ENCODE measurements around the gene EPB42.

EPB42 gene

GRCh38 chr15:43220991-43221403, at the start of gene EPB42:
TSS of gene EPB42 (minus strand) at chr15:43221018. CDS start at chr15:43220825, 193 bp downstream.
- Histone ChIP-seq H3K27me3 (ENCODE audit: control insufficient read depth, insufficient read depth, low read length) (no peaks in the 10 kb centered on the region), H3K36me3 (ENCODE audit: control insufficient read depth, insufficient read depth, low read length) (no peaks in the 10 kb centered on the region), H3K4me1 (ENCODE audit: control insufficient read depth, insufficient read depth, low read length) (no peaks in the 10 kb centered on the region), H3K4me3 (ENCODE audit: low read length) (no peak within 1 kb of the TSS), H3K27ac (ENCODE audit: low read depth, low read length) (no peak within 1 kb of the TSS), H3K9ac (ENCODE audit: low read length) (no peak within 1 kb of the TSS)

GRCh38 chr15:43270113-43270665, 49.4 kb upstream of the EPB42 start:
- H3K4me1 ChIP-seq (ENCODE audit: control insufficient read depth, insufficient read depth, low read length): no peaks in the 10 kb centered on the region
- no peak overlapping the region for H3K27ac ChIP-seq (ENCODE audit: low read depth, low read length)
- no peaks in the 10 kb centered on the region for H3K27me3 ChIP-seq (ENCODE audit: control insufficient read depth, insufficient read depth, low read length)
- no peaks in the 10 kb centered on the region for H3K36me3 ChIP-seq (ENCODE audit: control insufficient read depth, insufficient read depth, low read length)
- H3K9ac ChIP-seq (ENCODE audit: low read length): no peak overlapping the region
- no peak overlapping the region for H3K4me3 ChIP-seq (ENCODE audit: low read length)

- H3K9ac ChIP-seq (ENCODE audit: low read length): no peak overlapping the region
- H3K36me3 ChIP-seq (ENCODE audit: control insufficient read depth, insufficient read depth, low read length): no peaks in the 10 kb centered on the region
- H3K27me3 ChIP-seq (ENCODE audit: control insufficient read depth, insufficient read depth, low read length): no peaks in the 10 kb centered on the region
- H3K27ac ChIP-seq (ENCODE audit: low read depth, low read length): no peak overlapping the region
- no peak overlapping the region for H3K4me3 ChIP-seq (ENCODE audit: low read length)
- no peaks in the 10 kb centered on the region for H3K4me1 ChIP-seq (ENCODE audit: control insufficient read depth, insufficient read depth, low read length)
Measured at GRCh38 chr15:43268111-43269105, 47.6 kb upstream of the EPB42 start.

GRCh38 chr15:43267439-43267838, 46.6 kb upstream of the EPB42 start:
- Histone ChIP-seq H3K36me3 (ENCODE audit: control insufficient read depth, insufficient read depth, low read length) (no peaks in the 10 kb centered on the region), H3K27me3 (ENCODE audit: control insufficient read depth, insufficient read depth, low read length) (no peaks in the 10 kb centered on the region), H3K27ac (ENCODE audit: low read depth, low read length) (no peak overlapping the region), H3K4me1 (ENCODE audit: control insufficient read depth, insufficient read depth, low read length) (no peaks in the 10 kb centered on the region), H3K9ac (ENCODE audit: low read length) (no peak overlapping the region), H3K4me3 (ENCODE audit: low read length) (no peak overlapping the region)

- Histone ChIP-seq H3K27ac (ENCODE audit: low read depth, low read length) (no peak within 1 kb of the TSS), H3K4me3 (ENCODE audit: low read length) (no peak within 1 kb of the TSS), H3K27me3 (ENCODE audit: control insufficient read depth, insufficient read depth, low read length) (no peaks in the 10 kb centered on the region), H3K36me3 (ENCODE audit: control insufficient read depth, insufficient read depth, low read length) (no peaks in the 10 kb centered on the region), H3K4me1 (ENCODE audit: control insufficient read depth, insufficient read depth, low read length) (no peaks in the 10 kb centered on the region), H3K9ac (ENCODE audit: low read length) (no peak within 1 kb of the TSS)
Measured at GRCh38 chr15:43266834-43267233, 46.0 kb upstream of the EPB42 start, which contains the start of gene TGM5. TSS of gene TGM5 (minus strand) at chr15:43266928. CDS start at chr15:43266849, 79 bp downstream.

- Histone ChIP-seq H3K9ac (ENCODE audit: low read length) (no peak overlapping the region), H3K27ac (ENCODE audit: low read depth, low read length) (no peak overlapping the region)
Measured at GRCh38 chr15:43266386-43266785, 45.6 kb upstream of the EPB42 start.

GRCh38 chr15:43260011-43260615, 39.3 kb upstream of the EPB42 start:
- Histone ChIP-seq H3K4me1 (ENCODE audit: control insufficient read depth, insufficient read depth, low read length) (no peaks in the 10 kb centered on the region), H3K36me3 (ENCODE audit: control insufficient read depth, insufficient read depth, low read length) (no peaks in the 10 kb centered on the region), H3K27me3 (ENCODE audit: control insufficient read depth, insufficient read depth, low read length) (no peaks in the 10 kb centered on the region), H3K9ac (ENCODE audit: low read length) (no peak overlapping the region), H3K4me3 (ENCODE audit: low read length) (no peak overlapping the region), H3K27ac (ENCODE audit: low read depth, low read length) (no peak overlapping the region)

More at GRCh38 chr15:43266386-43266785, 45.6 kb upstream of the EPB42 start:
- Histone ChIP-seq H3K27me3 (ENCODE audit: control insufficient read depth, insufficient read depth, low read length) (no peaks in the 10 kb centered on the region), H3K4me3 (ENCODE audit: low read length) (no peak overlapping the region), H3K36me3 (ENCODE audit: control insufficient read depth, insufficient read depth, low read length) (no peaks in the 10 kb centered on the region), H3K4me1 (ENCODE audit: control insufficient read depth, insufficient read depth, low read length) (no peaks in the 10 kb centered on the region)

GRCh38 chr15:43258781-43259180, 38.0 kb upstream of the EPB42 start:
- Histone ChIP-seq H3K9ac (ENCODE audit: low read length) (no peak overlapping the region), H3K4me1 (ENCODE audit: control insufficient read depth, insufficient read depth, low read length) (no peaks in the 10 kb centered on the region), H3K27ac (ENCODE audit: low read depth, low read length) (no peak overlapping the region), H3K4me3 (ENCODE audit: low read length) (no peak overlapping the region), H3K27me3 (ENCODE audit: control insufficient read depth, insufficient read depth, low read length) (no peaks in the 10 kb centered on the region), H3K36me3 (ENCODE audit: control insufficient read depth, insufficient read depth, low read length) (no peaks in the 10 kb centered on the region)

GRCh38 chr15:43256341-43256740, 35.5 kb upstream of the EPB42 start:
- Histone ChIP-seq H3K4me1 (ENCODE audit: control insufficient read depth, insufficient read depth, low read length) (no peaks in the 10 kb centered on the region), H3K27me3 (ENCODE audit: control insufficient read depth, insufficient read depth, low read length) (no peaks in the 10 kb centered on the region), H3K36me3 (ENCODE audit: control insufficient read depth, insufficient read depth, low read length) (no peaks in the 10 kb centered on the region), H3K4me3 (ENCODE audit: low read length) (no peak overlapping the region), H3K27ac (ENCODE audit: low read depth, low read length) (no peak overlapping the region), H3K9ac (ENCODE audit: low read length) (no peak overlapping the region)

- H3K4me1 ChIP-seq (ENCODE audit: control insufficient read depth, insufficient read depth, low read length): no peaks in the 10 kb centered on the region
- H3K4me3 ChIP-seq (ENCODE audit: low read length): no peak overlapping the region
- H3K27me3 ChIP-seq (ENCODE audit: control insufficient read depth, insufficient read depth, low read length): no peaks in the 10 kb centered on the region
- no peak overlapping the region for H3K9ac ChIP-seq (ENCODE audit: low read length)
- no peaks in the 10 kb centered on the region for H3K36me3 ChIP-seq (ENCODE audit: control insufficient read depth, insufficient read depth, low read length)
- no peak overlapping the region for H3K27ac ChIP-seq (ENCODE audit: low read depth, low read length)
Measured at GRCh38 chr15:43255376-43255775, 34.6 kb upstream of the EPB42 start.

GRCh38 chr15:43253431-43254403, 32.9 kb upstream of the EPB42 start:
- Histone ChIP-seq H3K4me1 (ENCODE audit: control insufficient read depth, insufficient read depth, low read length) (no peaks in the 10 kb centered on the region), H3K27ac (ENCODE audit: low read depth, low read length) (no peak overlapping the region), H3K4me3 (ENCODE audit: low read length) (no peak overlapping the region), H3K36me3 (ENCODE audit: control insufficient read depth, insufficient read depth, low read length) (no peaks in the 10 kb centered on the region), H3K27me3 (ENCODE audit: control insufficient read depth, insufficient read depth, low read length) (no peaks in the 10 kb centered on the region), H3K9ac (ENCODE audit: low read length) (no peak overlapping the region)

Data from rectal smooth muscle tissue (tissue), 1 donor.